Measurements from ENCODE around the gene HYDIN.

Gene HYDIN

DNA sequence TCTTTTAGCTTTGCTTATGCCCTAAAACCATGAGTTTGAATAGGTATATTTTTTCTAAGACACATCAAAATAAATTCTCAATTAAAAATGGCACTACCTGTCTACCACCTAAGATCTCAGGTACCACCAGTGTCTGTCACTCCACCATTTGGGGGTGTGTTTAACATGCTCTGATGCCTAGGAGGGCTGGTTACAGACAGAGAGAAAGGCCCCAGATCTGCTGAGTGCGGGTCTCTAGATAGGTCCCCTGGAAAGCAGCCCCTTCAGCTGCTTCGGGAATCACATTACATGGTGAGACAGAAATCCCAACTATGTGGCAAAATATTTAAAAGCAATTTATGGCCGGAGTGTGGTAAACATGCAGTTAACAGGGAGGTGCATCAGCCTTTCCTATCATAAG, 428.9 kb downstream of the HYDIN start:
- no peak overlapping the region for H3K4me3 ChIP-seq (ENCODE audit: low read depth, low read length)
- TF ChIP-seq CTCF (IDR thresholded peaks at IDR 0.05; ENCODE audit: borderline replicate concordance, insufficient read depth, low read depth, low read length) = no peak

DNA sequence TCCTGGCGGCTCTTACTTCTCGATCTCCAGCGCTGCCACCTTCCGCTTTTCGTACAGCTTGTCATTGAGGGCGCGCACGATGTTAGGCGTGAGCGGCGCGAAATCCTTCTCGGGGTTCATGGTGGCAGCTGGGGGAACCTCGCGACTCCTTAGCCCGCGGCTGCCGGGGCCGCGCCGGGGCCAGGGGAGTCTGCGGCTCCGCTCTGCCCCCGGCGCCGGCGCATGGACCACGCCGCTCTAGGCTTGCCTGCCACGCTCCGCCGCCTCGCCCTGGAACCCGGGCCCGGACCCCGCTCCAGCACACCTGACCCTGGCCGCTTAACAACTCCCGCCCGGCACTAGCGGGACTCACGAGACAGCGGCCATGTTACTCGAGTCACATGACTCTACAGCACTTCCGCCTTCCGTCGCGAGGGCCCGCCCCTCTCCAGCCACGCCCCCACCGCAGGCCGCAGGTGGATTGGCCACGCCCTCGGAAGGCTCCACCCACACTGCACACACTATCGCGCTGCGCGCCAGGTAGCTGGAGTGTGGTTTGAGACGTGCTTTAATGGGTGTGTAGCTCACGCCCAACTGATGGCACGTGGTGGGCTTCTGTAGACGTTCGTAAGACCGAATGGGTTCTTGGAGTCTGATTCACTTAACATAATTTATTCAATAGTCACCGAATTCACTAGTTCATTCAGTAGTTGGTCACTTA, 429.6 kb downstream of the HYDIN start, which contains the start of gene VAC14:
TSS of gene VAC14 (minus strand) at position 378 of the 700 bp plus-strand sequence. CDS start at position 120, 258 bp downstream.
- H3K4me3 ChIP-seq (ENCODE audit: low read depth, low read length) = peak within 1 kb of the TSS; percentile 81
- TF ChIP-seq CTCF (IDR thresholded peaks at IDR 0.05; ENCODE audit: borderline replicate concordance, insufficient read depth, low read depth, low read length) = no peak

DNA sequence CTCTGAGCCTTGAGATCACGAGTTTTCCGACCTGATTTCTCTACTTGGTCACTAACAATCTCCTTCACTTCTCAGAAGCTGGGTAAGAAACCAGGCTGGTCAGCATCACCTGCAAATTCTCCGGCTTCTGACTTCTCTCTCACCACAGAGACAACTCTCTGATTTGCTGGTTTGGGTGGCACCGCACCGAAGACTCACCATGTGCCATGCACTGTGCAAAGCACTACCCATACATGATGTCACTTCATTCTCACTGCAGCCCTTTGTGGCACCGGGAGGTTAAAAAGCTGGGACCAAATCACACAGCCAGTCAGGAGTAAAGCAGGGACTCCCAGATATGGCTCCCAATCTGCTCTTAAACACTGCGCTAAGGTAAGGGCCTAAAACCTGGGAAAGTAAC, 430.2 kb downstream of the HYDIN start:
- H3K4me3 ChIP-seq (ENCODE audit: low read depth, low read length) = peak overlapping the region; percentile 81
- TF ChIP-seq CTCF (IDR thresholded peaks at IDR 0.05; ENCODE audit: borderline replicate concordance, insufficient read depth, low read depth, low read length) = no peak

DNA sequence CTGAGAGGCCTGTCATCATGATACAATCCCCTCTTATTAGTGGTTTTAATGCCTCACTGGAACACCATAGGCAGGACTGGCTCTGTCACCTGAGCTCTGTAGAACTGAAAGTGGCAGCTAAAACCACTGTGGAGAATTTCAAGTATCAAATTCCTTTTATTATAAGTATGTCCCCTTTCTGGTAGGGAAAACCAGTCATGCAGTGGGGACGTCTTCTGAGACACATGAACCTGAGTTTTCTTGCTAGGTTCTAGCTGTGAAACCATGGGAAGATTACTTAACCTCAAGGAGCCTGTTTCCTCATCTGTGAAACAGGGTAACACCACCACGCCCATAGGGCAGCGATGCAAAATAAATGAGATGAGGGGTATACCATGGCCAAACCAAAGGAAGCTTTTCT, 434.2 kb downstream of the HYDIN start:
- TF ChIP-seq CTCF (IDR thresholded peaks at IDR 0.05; ENCODE audit: borderline replicate concordance, insufficient read depth, low read depth, low read length) = no peak
- no peak overlapping the region for H3K4me3 ChIP-seq (ENCODE audit: low read depth, low read length)

GRCh38 chr16:70795296-70795912, 435.1 kb downstream of the HYDIN start:
- H3K4me3 ChIP-seq (ENCODE audit: low read depth, low read length) = no peak overlapping the region
- no peak for TF ChIP-seq CTCF (IDR thresholded peaks at IDR 0.05; ENCODE audit: borderline replicate concordance, insufficient read depth, low read depth, low read length)

DNA sequence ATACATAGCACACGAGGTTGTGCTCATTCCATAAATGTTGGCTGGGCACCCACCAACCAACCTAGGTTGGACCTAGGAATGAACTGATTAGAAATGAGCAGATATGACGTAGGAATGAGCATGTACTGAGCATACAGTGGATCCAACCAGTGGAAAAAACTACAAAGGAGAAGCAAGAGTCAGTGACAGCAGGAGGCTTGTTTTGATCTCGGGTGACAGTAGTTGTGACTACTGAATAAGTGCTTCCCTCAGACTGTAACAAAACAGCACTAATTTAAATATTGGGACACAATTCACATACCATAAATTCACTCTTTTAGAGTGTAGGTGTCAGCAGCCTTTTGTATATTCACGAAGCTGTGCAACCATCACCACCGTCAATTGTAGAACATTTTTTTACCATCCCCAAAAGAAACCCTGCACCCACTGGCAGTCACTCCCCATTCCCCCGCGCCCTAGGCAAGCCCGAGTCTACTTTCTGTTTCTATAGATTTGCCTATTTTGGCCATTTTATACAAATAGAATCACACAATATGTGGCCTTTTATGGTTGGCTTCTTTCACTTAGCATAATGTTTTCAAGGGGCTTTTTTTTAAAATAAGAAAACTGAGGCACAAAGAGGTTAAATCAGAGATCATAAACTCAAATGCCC, 436.5 kb downstream of the HYDIN start:
- no peak for TF ChIP-seq CTCF (IDR thresholded peaks at IDR 0.05; ENCODE audit: borderline replicate concordance, insufficient read depth, low read depth, low read length)
- no peak overlapping the region for H3K4me3 ChIP-seq (ENCODE audit: low read depth, low read length)
